Astrocyte of the spinal cord (primary cell): Measurements from ENCODE around the gene ADNP2.
A peak's percentile ranks its signal among the peaks of the same experiment; 100 is the strongest.

Experiments used
- DNase-seq: peaks from one replicate; pipeline ENCODE4 v3.0.0; 2011; ENCODE audit warnings: low read depth, low spot score
- H3K4me3 ChIP-seq: 2 replicates; pipeline ENCODE4 v1.5.1; 2011; ENCODE audit warnings: low read depth, mild to moderate bottlenecking, low read length, moderate library complexity
- in situ Hi-C: cut with HindIII; loops from 2 replicates; pipeline ENCODE4 v1.10.0; 2017; ENCODE audit warnings: low sequenced_read_pairs
- TF ChIP-seq, protein P1 (sequence below): IDR thresholded peaks from 2 replicates; pipeline ENCODE4 v1.5.1; 2012; ENCODE audit warnings: low read depth, mild to moderate bottlenecking, low read length, inconsistent platforms

The ADNP2 gene

DNA sequence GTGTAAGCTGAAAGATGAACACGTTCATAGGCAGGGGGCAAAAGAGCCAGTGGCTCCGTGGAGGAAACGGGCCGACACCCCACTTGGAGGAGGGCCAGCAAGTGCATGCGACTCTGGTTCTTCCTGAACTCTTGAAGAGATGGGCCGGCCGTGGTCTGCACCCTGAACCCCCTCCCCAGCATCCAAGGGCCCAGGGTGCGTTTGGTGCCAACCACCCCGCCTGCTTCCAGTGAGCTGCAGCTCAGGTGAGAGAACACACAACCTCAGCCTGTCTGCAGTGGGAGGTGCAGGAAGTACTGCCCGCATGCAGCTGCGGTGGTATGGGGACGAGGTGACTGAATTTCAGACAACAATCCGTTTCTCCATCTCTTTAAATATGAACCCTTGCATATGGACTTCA, 58.9 kb downstream of the ADNP2 start:
- no peak overlapping the region for H3K4me3 ChIP-seq
- no peak for DNase-seq
- in situ Hi-C loops: no loop called here
- TF ChIP-seq, protein P1, sequence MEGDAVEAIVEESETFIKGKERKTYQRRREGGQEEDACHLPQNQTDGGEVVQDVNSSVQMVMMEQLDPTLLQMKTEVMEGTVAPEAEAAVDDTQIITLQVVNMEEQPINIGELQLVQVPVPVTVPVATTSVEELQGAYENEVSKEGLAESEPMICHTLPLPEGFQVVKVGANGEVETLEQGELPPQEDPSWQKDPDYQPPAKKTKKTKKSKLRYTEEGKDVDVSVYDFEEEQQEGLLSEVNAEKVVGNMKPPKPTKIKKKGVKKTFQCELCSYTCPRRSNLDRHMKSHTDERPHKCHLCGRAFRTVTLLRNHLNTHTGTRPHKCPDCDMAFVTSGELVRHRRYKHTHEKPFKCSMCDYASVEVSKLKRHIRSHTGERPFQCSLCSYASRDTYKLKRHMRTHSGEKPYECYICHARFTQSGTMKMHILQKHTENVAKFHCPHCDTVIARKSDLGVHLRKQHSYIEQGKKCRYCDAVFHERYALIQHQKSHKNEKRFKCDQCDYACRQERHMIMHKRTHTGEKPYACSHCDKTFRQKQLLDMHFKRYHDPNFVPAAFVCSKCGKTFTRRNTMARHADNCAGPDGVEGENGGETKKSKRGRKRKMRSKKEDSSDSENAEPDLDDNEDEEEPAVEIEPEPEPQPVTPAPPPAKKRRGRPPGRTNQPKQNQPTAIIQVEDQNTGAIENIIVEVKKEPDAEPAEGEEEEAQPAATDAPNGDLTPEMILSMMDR: no peak

DNA sequence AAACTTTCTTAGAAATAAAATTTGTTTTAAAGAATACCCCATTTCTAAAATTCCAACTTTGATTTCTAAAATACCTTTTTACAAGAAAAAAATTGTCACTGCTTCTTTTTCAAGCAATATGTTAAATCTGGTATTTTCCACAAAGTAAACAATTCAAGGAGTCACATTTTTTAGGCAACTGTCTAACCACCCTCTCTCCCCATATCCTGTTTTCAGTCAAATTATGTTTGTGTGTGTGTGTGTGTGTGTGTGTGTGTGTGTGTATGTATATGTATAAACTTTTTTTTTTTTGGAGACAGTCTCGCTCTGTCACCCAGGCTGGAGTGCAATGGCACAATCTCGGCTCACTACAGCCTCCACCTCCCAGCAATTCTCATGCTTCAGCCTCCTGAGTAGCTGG, 59.3 kb downstream of the ADNP2 start:
- TF ChIP-seq, protein P1: no peak
- DNase-seq: no peak
- in situ Hi-C loops: no loop called here

DNA sequence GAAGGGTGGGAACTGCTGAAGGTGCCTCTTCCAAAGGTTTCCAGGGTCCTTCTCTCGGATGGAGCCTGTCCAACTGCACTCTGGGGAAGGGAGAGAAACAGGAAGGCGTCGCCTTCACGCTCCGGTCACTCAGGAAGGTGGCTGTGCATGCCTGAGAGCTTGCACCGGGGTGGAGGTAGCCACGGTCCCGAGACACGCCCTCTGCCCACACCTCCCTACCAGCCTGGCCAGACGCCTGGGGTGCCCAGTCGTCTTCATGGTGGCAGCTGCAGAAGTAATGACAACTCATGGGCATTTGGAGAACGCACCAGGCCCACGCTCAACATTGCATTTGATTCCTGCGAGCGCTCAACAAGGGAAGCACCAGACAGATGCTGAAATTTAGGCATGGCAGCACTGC, 59.9 kb downstream of the ADNP2 start:
- H3K4me3 ChIP-seq: no peak overlapping the region
- TF ChIP-seq, protein P1: no peak
- in situ Hi-C loops: no loop called here
- DNase-seq: no peak

More for the DNA sequence above, 59.3 kb downstream of the ADNP2 start:
- H3K4me3 ChIP-seq: no peak overlapping the region

DNA sequence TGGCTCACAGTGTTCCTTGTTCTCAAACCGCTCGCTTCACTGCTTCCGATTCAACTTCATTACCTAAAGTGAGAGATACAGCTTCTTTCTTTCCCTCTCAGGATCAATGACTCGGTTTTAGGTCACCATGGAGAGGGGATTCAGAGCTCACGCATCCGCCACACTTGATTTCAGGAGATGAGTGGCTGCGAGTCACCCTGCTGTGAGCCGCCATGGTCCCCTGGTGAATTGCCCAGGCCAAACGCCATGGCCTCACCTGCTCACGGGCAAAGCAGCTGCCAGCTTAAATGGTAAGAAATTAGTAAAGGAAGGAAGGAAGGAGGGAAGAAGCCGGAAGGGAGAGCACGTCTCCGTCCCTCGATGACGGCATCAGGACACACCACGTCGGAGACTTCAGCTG, 60.5 kb downstream of the ADNP2 start:
- no peak for DNase-seq
- no peak overlapping the region for H3K4me3 ChIP-seq
- in situ Hi-C loops: no loop called here
- TF ChIP-seq, protein P1: no peak

DNA sequence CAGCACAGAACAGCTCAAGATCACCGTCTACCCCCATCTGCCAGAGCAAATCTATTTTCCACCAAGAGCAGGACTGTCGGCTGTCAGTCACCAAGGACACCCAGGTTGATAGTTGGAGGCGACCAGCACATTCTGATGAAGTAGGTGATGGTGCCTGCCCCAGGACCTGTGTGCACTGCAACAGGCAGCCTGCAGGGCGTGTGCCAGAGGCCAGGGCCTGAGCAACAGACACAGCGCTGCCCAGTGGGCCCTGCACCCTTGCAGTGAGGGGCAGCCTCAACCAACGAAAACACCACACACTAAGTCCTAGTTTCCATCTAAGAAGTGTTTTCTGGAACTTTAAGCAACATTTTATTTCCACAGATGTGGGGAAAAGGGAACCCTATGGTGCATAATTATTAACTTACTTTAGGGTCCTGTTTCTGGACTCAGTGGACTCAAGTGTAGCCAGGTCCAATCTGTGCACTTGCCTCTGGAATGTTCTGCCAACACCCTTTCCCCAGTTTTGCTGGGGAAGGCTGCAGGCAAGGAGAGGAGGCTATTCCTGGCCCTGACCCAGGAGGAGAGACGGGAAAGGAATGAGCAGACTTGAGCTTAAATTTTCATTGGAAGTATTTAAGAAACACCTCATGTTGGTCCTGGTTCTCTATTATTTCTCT, 61.5 kb downstream of the ADNP2 start:
- no peak for DNase-seq
- no peak overlapping the region for H3K4me3 ChIP-seq
- TF ChIP-seq, protein P1: no peak
- in situ Hi-C loops: no loop called here

DNA sequence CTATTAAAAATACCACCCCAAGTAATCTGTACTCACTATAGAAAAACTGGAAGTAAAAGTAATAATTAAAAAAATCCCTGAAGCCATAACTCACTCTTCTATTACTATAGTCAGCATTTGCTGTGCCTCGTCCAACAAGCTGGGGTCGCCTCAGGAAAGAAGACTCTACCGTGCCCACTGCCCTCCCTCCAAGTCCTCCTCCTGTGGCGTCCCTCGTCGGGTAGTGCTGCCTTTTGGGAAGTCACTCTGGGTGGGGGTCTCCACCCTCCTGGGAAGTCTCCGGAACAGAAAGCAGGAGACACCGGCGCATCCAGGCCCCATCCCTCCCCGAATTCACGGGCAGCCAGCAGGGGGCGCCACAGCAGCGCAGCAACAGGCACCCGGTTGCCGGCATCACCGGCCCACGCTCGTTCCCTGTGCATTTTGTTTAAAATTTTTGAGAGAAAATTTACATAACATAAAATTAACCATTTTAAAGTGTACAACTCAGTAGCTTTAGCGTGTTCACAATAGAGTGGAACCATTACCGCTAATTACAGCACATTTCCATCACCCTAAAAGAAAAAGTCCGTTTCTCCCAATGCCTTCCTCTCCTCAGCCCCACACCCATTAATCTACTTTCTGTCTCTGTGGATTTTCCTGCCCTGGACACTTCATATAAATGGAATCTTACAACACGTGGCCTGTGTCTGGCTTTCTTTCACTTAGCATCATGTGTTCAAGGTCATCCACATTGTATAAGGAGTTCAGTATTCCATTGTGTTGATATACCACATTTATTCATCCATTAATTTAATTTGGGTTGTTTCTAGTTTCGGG, 62.2 kb downstream of the ADNP2 start:
- in situ Hi-C loops: no loop called here
- H3K4me3 ChIP-seq: peak overlapping the region; percentile 19
- TF ChIP-seq, protein P1: peak; percentile 89
- DNase-seq: peak; percentile 46
